HepG2 (cell line): ENCODE results near the gene FAAP100. TPM values are rescaled to one million over a fixed set of nuclear protein-coding genes. Genes with fewer than 3 reads are reported as not detected.
A peak's percentile ranks its signal among the peaks of the same experiment; 100 is the strongest.

Experiments
- ATAD3A ChIP-seq: sonication (generic); formaldehyde crosslinking; IDR thresholded peaks from 2 replicates; pipeline ENCODE4 v1.4.0; 2020; ENCODE audit warnings: missing genetic modification reagents
- BCLAF1 ChIP-seq: fragments of 450-650 bp; IDR thresholded peaks from 2 replicates; pipeline ENCODE4 v1.6.1; 2017; ENCODE audit warnings: mild to moderate bottlenecking
- DNMT3B ChIP-seq: conservative IDR thresholded peaks from 2 replicates; pipeline ENCODE4 v1.6.1; 2016; ENCODE audit warnings: missing biosample characterization, control low read depth
- FOXA3 ChIP-seq: IDR thresholded peaks from 2 replicates; pipeline ENCODE4 v1.6.1; 2016; ENCODE audit warnings: missing genetic modification reagents, missing compliant biosample characterization
- MED1 ChIP-seq: sonication (generic); formaldehyde crosslinking; IDR thresholded peaks from 2 replicates; pipeline ENCODE4 v1.4.0; 2020; ENCODE audit warnings: missing genetic modification reagents
- MED13 ChIP-seq: sonication (generic); formaldehyde crosslinking; IDR thresholded peaks from 2 replicates; pipeline ENCODE4 v1.5.0; 2020; ENCODE audit warnings: missing genetic modification reagents
- MYPOP ChIP-seq: sonication (generic); formaldehyde crosslinking; IDR thresholded peaks from 2 replicates; pipeline ENCODE4 v1.8.1; 2023; ENCODE audit warnings: mild to moderate bottlenecking, moderate library complexity, missing genetic modification reagents
- MZF1 ChIP-seq: sonication (generic); formaldehyde crosslinking; IDR thresholded peaks from 2 replicates; pipeline ENCODE4 v1.8.1; 2023; ENCODE audit warnings: mild to moderate bottlenecking, missing genetic modification reagents, borderline replicate concordance
- NCOA5 ChIP-seq: sonication (generic); formaldehyde crosslinking; IDR thresholded peaks from 2 replicates; pipeline ENCODE4 v1.4.0; 2020; ENCODE audit warnings: missing genetic modification reagents
- RBFOX2 ChIP-seq: fragments of 200-400 bp; formaldehyde crosslinking; IDR thresholded peaks from 2 replicates; pipeline ENCODE4 v1.6.1; 2017; ENCODE audit warnings: low read depth, mild to moderate bottlenecking, low read length
- SAFB2 ChIP-seq: sonication (generic); formaldehyde crosslinking; IDR thresholded peaks from 2 replicates; pipeline ENCODE4 v1.5.1; 2020; ENCODE audit warnings: missing genetic modification reagents, low read depth, mild to moderate bottlenecking, borderline replicate concordance
- ZFP37 ChIP-seq: sonication (generic); formaldehyde crosslinking; IDR thresholded peaks from 2 replicates; pipeline ENCODE4 v1.4.0; 2020; ENCODE audit warnings: missing genetic modification reagents, borderline replicate concordance
- ZFYVE20 ChIP-seq: sonication (generic); formaldehyde crosslinking; IDR thresholded peaks from 2 replicates; pipeline ENCODE4 v1.8.0; 2023; ENCODE audit warnings: low read depth, mild to moderate bottlenecking, moderate library complexity, missing genetic modification reagents, borderline replicate concordance
- ZKSCAN1 ChIP-seq: fragments of 150-350 bp; IDR thresholded peaks from 2 replicates; pipeline ENCODE4 v1.6.1; 2014; ENCODE audit warnings: low read length
- ZNF101 ChIP-seq: sonication (generic); formaldehyde crosslinking; IDR thresholded peaks from 2 replicates; pipeline ENCODE4 v1.4.0; 2020; ENCODE audit warnings: mild to moderate bottlenecking, low read depth, missing genetic modification reagents, borderline replicate concordance
- ZNF296 ChIP-seq: sonication (generic); formaldehyde crosslinking; conservative IDR thresholded peaks from 2 replicates; pipeline ENCODE4 v1.5.0; 2020; ENCODE audit warnings: mild to moderate bottlenecking, missing genetic modification reagents
- ZNF383 ChIP-seq: sonication (generic); formaldehyde crosslinking; IDR thresholded peaks from 2 replicates; pipeline ENCODE4 v1.4.0; 2020; ENCODE audit warnings: missing genetic modification reagents, mild to moderate bottlenecking, borderline replicate concordance
- ZNF430 ChIP-seq: sonication (generic); formaldehyde crosslinking; IDR thresholded peaks from 2 replicates; pipeline ENCODE4 v1.9.0; 2021; ENCODE audit warnings: mild to moderate bottlenecking, missing genetic modification reagents
- ZNF780A ChIP-seq: sonication (generic); formaldehyde crosslinking; IDR thresholded peaks from 2 replicates; pipeline ENCODE4 v1.8.0; 2022; ENCODE audit warnings: mild to moderate bottlenecking, missing genetic modification reagents, moderate library complexity
- ZSCAN21 ChIP-seq: sonication (generic); formaldehyde crosslinking; IDR thresholded peaks from 2 replicates; pipeline ENCODE4 v1.8.0; 2022; ENCODE audit warnings: mild to moderate bottlenecking, missing genetic modification reagents, moderate library complexity, borderline replicate concordance
- polyA plus RNA-seq, 8 experiments: library from polyadenylated mRNA; depleted of rRNA in 3 of 8; stranded (reverse) in 7 of 8; unstranded in 1 of 8; fragments of >200 nt; fragmentation: Illumina TruSeq in 4 of 8; extraction: Trizol in 4 of 8; gene quantifications; 2 replicates each; pipeline versions ENCODE4 v1.2.1 to v1.2.3, GENCODE V29; 2011 to 2016; ENCODE audit warnings: low read depth in 4 of 8, missing spikeins in 1 of 8, mixed read lengths in 1 of 8; ENCODE audit not compliant: insufficient read depth in 1 of 8
- total RNA-seq, 5 experiments: library from RNA; depleted of rRNA; stranded (reverse); fragments of >200 nt; fragmentation: Illumina TruSeq; extraction: Trizol; gene quantifications; 2 replicates each; pipeline ENCODE4 v1.2.3, GENCODE V29; 2016; ENCODE audit warnings: low read depth in 1 of 5
- TF ChIP-seq, protein P1 (sequence below), 2 experiments: sonication (generic) in 1 of 2; formaldehyde crosslinking in 1 of 2; IDR thresholded peaks; 2 replicates each; pipeline versions ENCODE4 v1.4.0 to v1.6.1; 2018 to 2020; ENCODE audit warnings: missing genetic modification reagents in 2 of 2, borderline replicate concordance in 1 of 2, low read depth in 1 of 2, mild to moderate bottlenecking in 1 of 2, missing biosample characterization in 1 of 2
- TF ChIP-seq, protein P2 (sequence below): sonication (generic); formaldehyde crosslinking; IDR thresholded peaks from 2 replicates; pipeline ENCODE4 v1.5.0; 2020; ENCODE audit warnings: missing genetic modification reagents

FAAP100 gene
- total and polyA plus RNA-seq, 2 of the 13 experiments (the other 11 are each of a cell fraction or from before 2014, with no cell fraction given), result 7.6 to 20.8 TPM

DNA sequence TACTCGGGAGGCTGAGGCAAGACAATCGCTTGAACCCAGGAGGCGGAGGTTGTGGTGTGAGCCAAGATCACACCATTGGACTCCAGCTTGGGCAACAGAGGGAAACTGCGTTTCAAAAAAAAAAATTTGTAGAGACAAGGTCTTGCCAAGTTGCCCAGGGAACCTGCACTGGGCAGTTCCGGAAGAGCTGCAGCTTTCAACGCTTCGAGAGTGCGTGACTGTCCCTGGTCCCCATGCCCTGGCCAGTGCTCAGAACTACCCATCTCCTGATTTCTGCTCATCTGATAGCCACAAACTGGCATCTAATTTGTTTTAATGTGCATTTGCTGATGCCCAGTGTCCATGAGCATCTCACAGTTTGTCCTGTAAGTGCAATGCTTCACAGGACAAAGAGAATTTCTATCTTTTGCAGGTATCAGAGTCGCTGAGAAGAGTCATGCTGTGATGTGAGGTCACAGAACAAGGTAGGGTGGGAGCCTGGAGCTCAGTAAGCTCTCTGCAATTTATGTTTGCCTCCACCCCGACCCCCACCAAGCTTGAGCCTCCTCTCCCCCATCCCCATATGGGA is 43.4 kb downstream of the FAAP100 start (continued):
- TF ChIP-seq ZKSCAN1 (no peak; the same call in 1 of the 2 replicates), DNMT3B (CRISPR knock-in tag) (no peak), BCLAF1 (no peak), RBFOX2 (peak; percentile 76), MED1 (CRISPR knock-in tag) (peak; percentile 19; the same call in 1 of the 2 replicates), ZFYVE20 (CRISPR knock-in tag) (no peak), MED13 (CRISPR knock-in tag) (no peak), MZF1 (CRISPR knock-in tag) (no peak), SAFB2 (CRISPR knock-in tag) (no peak), NCOA5 (CRISPR knock-in tag) (no peak), MYPOP (CRISPR knock-in tag) (no peak), ZNF780A (no peak), ZNF101 (no peak), FOXA3 (CRISPR knock-in tag) (no peak), ZNF383 (no peak), ZNF430 (CRISPR knock-in tag) (0 out of 2 replicates have a peak, but pooled peaks have one; percentile 14), ZNF296 (CRISPR knock-in tag) (no peak), ZSCAN21 (CRISPR knock-in tag) (no peak), ZFP37 (0 out of 2 replicates have a peak, but pooled peaks have one; percentile 24), ATAD3A (no peak)
- TF ChIP-seq, protein P1, sequence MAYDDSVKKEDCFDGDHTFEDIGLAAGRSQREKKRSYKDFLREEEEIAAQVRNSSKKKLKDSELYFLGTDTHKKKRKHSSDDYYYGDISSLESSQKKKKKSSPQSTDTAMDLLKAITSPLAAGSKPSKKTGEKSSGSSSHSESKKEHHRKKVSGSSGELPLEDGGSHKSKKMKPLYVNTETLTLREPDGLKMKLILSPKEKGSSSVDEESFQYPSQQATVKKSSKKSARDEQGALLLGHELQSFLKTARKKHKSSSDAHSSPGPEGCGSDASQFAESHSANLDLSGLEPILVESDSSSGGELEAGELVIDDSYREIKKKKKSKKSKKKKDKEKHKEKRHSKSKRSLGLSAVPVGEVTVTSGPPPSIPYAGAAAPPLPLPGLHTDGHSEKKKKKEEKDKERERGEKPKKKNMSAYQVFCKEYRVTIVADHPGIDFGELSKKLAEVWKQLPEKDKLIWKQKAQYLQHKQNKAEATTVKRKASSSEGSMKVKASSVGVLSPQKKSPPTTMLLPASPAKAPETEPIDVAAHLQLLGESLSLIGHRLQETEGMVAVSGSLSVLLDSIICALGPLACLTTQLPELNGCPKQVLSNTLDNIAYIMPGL (CRISPR knock-in tag; IDR thresholded peaks at IDR 0.05; ENCODE audit: borderline replicate concordance in 1 of 2, low read depth in 1 of 2), result no peak
- TF ChIP-seq, protein P2, sequence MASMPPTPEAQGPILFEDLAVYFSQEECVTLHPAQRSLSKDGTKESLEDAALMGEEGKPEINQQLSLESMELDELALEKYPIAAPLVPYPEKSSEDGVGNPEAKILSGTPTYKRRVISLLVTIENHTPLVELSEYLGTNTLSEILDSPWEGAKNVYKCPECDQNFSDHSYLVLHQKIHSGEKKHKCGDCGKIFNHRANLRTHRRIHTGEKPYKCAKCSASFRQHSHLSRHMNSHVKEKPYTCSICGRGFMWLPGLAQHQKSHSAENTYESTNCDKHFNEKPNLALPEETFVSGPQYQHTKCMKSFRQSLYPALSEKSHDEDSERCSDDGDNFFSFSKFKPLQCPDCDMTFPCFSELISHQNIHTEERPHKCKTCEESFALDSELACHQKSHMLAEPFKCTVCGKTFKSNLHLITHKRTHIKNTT (CRISPR knock-in tag), result no peak
